ENCODE measurements around the gene ATP5PF. TPM values are rescaled to one million over a fixed set of nuclear protein-coding genes. Genes with fewer than 3 reads are reported as not detected.
"Not testable (repeated sequence)": the region's sequence is repeated elsewhere in the genome, so short reads cannot be mapped to it uniquely, and the experiment has no call there.

The ATP5PF gene
- total RNA-seq, 2 donors from 2014 or later: 89.7 to 151 TPM

- no peaks in the 10 kb centered on the region for H3K4me1 Mint-ChIP-seq
- ATAC-seq (replicated peaks): no peak
- no peak overlapping the region for H3K27ac Mint-ChIP-seq
- H3K9me3 Mint-ChIP-seq: no peaks in the 10 kb centered on the region
- H3K27me3 Mint-ChIP-seq: no peaks in the 10 kb centered on the region
- H3K4me3 Mint-ChIP-seq: no peak overlapping the region
- H3K36me3 Mint-ChIP-seq (ENCODE audit: low read depth): no peaks in the 10 kb centered on the region
Observed at GRCh38 chr21:25700741-25701140, 34.0 kb downstream of the ATP5PF start.

GRCh38 chr21:25695461-25695860, 39.2 kb downstream of the ATP5PF start:
- not testable (repeated sequence) for H3K4me3 Mint-ChIP-seq; H3K27me3 Mint-ChIP-seq; H3K36me3 Mint-ChIP-seq (ENCODE audit: low read depth); ATAC-seq (replicated peaks); H3K4me1 Mint-ChIP-seq; H3K27ac Mint-ChIP-seq; H3K9me3 Mint-ChIP-seq

GRCh38 chr21:25691976-25692375, 42.7 kb downstream of the ATP5PF start:
- H3K4me1 Mint-ChIP-seq: no peaks in the 10 kb centered on the region
- no peak overlapping the region for H3K4me3 Mint-ChIP-seq

GRCh38 chr21:25689226-25689625, 45.5 kb downstream of the ATP5PF start:
- Mint-ChIP-seq H3K36me3 (ENCODE audit: low read depth) (no peaks in the 10 kb centered on the region), H3K4me1 (no peaks in the 10 kb centered on the region), H3K9me3 (no peaks in the 10 kb centered on the region), H3K4me3 (no peak overlapping the region), H3K27me3 (peaks cover 9% of the 10 kb centered on the region), H3K27ac (no peak overlapping the region)
- no peak for ATAC-seq (replicated peaks)

More at GRCh38 chr21:25691976-25692375, 42.7 kb downstream of the ATP5PF start:
- Mint-ChIP-seq H3K27ac (no peak overlapping the region), H3K9me3 (no peaks in the 10 kb centered on the region), H3K27me3 (peaks cover 4% of the 10 kb centered on the region), H3K36me3 (ENCODE audit: low read depth) (no peaks in the 10 kb centered on the region)
- no peak for ATAC-seq (replicated peaks)

GRCh38 chr21:25688275-25689155, 46.2 kb downstream of the ATP5PF start:
- no peak for ATAC-seq (replicated peaks)
- no peaks in the 10 kb centered on the region for H3K9me3 Mint-ChIP-seq
- H3K36me3 Mint-ChIP-seq (ENCODE audit: low read depth): no peaks in the 10 kb centered on the region
- no peak overlapping the region for H3K4me3 Mint-ChIP-seq
- no peaks in the 10 kb centered on the region for H3K4me1 Mint-ChIP-seq
- peaks cover 9% of the 10 kb centered on the region for H3K27me3 Mint-ChIP-seq
- H3K27ac Mint-ChIP-seq: no peak overlapping the region

- Mint-ChIP-seq H3K9me3 (no peaks in the 10 kb centered on the region), H3K36me3 (ENCODE audit: low read depth) (no peaks in the 10 kb centered on the region), H3K4me1 (no peaks in the 10 kb centered on the region), H3K27ac (no peak overlapping the region), H3K27me3 (peaks cover 9% of the 10 kb centered on the region), H3K4me3 (no peak overlapping the region)
- ATAC-seq (replicated peaks): no peak
Observed at GRCh38 chr21:25687787-25688186, 46.9 kb downstream of the ATP5PF start.

- Mint-ChIP-seq H3K4me1 (no peaks in the 10 kb centered on the region), H3K27me3 (peaks cover 10% of the 10 kb centered on the region), H3K9me3 (no peaks in the 10 kb centered on the region), H3K27ac (no peak overlapping the region), H3K4me3 (no peak overlapping the region), H3K36me3 (ENCODE audit: low read depth) (no peaks in the 10 kb centered on the region)
- no peak for ATAC-seq (replicated peaks)
Observed at GRCh38 chr21:25682382-25682781, 52.3 kb downstream of the ATP5PF start.

- H3K4me3 Mint-ChIP-seq: no peak overlapping the region
- H3K27me3 Mint-ChIP-seq: peaks cover 10% of the 10 kb centered on the region
- H3K4me1 Mint-ChIP-seq: no peaks in the 10 kb centered on the region
- no peak overlapping the region for H3K27ac Mint-ChIP-seq
- no peak for ATAC-seq (replicated peaks)
- no peaks in the 10 kb centered on the region for H3K36me3 Mint-ChIP-seq (ENCODE audit: low read depth)
- no peaks in the 10 kb centered on the region for H3K9me3 Mint-ChIP-seq
Observed at GRCh38 chr21:25676451-25676850, 58.3 kb downstream of the ATP5PF start.

Other genes with a start within 250 kb of the ATP5PF start
- 10 to 100 TPM; 43.5 to 55.7 TPM for gene MRPL39, start 127.4 kb downstream of the ATP5PF start, total RNA-seq
- gene JAM2, start 95.6 kb downstream of the ATP5PF start, total RNA-seq: 1 to 10 TPM in 1 of 2 donors, under 1 TPM in 1; 0.28 to 2.6 TPM
- gene GABPA, start 68 bp upstream of the ATP5PF start, total RNA-seq: 10 to 100 TPM; 17.3 to 24.9 TPM

Data from activated T-helper 17 cell treated with anti-CD3 and anti-CD28 coated beads, Interleukin-2, amount 50 U/mL, for 72 hours (primary cell).